NCI-H2029 treated with DMSO at 0.1 percent for 48 hours (cell line): ENCODE data around the gene GUSB.
"Not testable (repeated sequence)": the region's sequence is repeated elsewhere in the genome, so short reads cannot be mapped to it uniquely, and the experiment has no call there.

Experiments used
- DNase-seq: peaks from one replicate; lab custom pipeline; 2025; lab: John Stamatoyannopoulos, UW

The GUSB gene

DNA sequence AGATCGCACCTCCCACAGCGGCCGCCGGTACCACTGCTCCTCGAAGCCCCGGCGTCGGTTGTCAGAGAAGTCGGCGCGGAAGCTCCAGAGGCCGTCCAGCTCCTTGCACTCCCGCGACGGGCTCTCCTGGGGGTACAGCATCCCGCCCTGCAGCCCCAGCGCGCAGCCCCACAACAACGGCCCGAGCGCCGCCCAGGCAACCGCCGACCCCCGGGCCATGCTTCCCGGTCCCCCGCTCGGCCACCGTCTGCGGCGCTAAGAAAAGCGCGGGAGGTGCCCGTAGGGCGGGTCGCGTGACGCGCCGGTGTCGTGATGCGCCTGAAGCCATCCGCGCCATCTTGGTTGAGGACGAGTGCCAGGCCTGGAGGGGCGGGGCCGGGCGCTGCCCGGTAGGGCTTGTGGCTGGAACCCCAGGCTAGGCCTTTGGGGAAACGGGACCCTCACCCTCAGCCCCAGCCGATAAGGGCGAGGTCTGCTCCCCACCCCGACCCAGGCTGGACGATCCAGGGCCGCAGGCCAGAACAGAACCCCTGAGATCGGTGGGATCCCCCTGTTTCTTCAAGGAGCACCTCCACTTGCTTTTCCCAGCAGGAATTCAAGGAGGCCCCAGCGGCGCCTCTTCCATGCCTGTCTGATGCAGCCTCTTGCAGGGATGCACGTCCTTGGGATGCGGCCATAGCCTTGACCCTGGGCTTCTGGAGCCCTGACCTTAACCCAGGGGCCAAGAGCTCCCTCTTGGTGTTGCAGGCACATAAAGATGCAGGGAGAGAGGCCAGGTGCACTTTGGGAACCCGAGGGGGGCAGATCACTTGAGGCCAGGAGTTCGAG, at the start of gene GUSB:
Gene GUSB, minus strand, starts transcription at position 249 of the 828 bp plus-strand sequence. Its CDS starts 30 bp downstream, at position 219.
- peak; percentile 51 for DNase-seq

DNA sequence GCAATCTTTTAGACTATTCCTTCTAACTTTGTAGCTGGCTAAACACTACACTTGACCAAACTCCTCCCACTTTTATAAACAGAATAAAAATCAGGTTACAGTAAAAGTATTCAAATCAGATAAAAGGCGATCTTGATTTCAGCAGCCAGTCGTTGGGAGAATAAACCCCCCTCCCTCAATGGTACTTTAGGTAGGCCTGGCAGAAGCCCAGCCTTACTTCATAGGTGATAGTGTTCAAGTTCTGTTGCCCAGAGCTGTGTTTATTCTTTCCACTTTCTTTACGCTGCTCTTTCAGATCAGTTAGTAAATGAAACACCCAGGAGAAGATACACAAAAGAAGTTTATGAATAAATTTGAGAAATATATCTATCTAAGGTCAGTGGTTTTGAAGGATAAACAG, 46.3 kb upstream of the GUSB start:
- not testable (repeated sequence) for DNase-seq

DNA sequence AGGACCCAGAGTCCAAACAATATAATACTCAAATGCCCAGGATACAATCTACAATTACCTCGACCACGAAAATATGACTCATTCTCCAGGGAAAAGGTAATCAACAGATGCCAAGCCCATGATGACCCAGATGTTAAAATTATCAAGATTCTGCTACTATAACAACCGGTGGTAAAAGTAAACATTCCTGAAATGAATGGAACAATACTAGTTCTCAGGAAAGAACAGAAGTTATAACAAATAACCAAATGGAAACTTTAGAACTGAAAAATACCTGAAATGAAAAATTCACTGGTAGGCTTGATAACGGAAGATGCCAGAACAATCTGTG, 34.1 kb upstream of the GUSB start:
- no peak for DNase-seq

- DNase-seq: no peak
Observed at GRCh38 chr7:66015440-66016130, 33.6 kb upstream of the GUSB start.

GRCh38 chr7:66013938-66014337, 31.9 kb upstream of the GUSB start:
- DNase-seq: no peak

DNA sequence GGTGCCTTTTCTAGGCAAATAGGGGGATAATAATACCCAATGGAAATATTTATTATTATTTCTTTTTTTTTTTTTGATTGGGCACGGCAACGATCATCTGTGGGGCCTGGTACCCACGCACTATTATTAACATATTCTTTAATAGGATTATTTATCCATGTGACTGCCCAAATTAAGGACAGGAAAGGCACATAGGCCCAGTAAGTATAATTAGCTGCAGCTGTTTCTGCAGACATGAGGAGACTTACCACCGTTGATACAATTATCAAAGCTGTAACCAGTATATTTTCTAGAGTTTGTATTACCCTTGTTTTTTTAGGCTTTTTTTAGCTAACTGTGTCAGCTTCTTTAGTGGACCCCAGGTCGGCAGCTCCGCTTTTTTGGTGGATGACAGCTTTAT, 25.2 kb upstream of the GUSB start:
- no peak for DNase-seq

- not testable (repeated sequence) for DNase-seq
Observed at GRCh38 chr7:66005115-66005671, 23.2 kb upstream of the GUSB start.

GRCh38 chr7:66000823-66001417, 18.9 kb upstream of the GUSB start:
- not testable (repeated sequence) for DNase-seq

DNA sequence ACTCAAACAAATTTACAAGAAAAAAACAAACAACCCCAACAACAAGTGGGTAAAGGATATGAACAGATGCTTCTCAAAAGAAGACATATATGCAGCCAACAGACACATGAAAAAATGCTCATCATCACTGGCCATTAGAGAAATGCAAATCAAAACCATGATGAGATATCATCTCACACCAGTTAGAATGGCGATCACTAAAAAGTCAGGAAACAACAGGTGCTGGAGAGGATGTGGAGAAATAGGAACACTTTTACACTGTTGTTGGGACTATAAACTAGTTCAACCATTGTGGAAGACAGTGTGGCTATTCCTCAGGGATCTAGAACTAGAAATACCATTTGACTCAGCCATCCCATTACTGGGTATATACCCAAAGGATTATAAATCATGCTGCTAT, 13.0 kb upstream of the GUSB start:
- DNase-seq: not testable (repeated sequence)

DNA sequence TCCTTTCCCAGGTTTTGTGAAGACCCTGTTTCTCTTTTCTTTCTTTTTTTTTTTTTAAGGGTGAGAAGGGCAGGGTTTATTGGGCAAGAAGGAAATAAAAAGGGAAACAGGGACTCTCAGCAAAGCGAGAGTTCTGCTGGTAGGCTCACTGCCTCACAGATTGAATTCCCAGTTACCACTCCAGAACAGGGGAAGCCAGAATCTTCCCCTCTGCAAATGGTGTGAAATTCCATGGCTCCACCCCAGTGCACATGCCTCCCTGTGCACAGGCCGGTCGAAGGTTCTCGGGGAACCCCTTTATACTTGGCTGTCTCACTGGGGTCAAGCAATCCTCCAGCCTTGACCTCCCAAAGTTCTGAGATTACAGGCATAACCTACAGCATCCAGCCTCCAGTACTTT, 10.5 kb upstream of the GUSB start:
- no peak for DNase-seq

GRCh38 chr7:65991829-65992228, 9.8 kb upstream of the GUSB start:
- DNase-seq: not testable (repeated sequence)

DNA sequence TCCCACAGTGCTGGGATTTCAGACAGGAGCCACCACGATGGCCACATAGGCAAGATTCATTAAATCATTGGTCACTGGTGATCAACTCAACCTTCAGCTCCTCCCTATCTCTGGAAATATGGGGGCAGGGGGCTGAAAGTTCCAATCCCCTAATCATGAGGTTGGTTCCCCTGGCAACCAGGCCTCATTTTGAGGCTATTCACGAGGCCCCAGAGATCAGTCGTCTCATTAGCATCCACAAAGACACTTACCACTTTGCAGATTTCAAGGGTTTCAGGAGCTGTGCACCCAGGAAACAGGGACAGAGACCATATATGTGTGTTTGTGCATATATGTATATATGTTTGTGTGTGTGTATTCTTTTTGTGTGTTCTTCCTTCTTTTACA, 7.7 kb upstream of the GUSB start:
- no peak for DNase-seq

- not testable (repeated sequence) for DNase-seq
Observed at GRCh38 chr7:65988503-65988902, 6.5 kb upstream of the GUSB start.

GRCh38 chr7:65988084-65988483, 6.1 kb upstream of the GUSB start:
- no peak for DNase-seq

- DNase-seq: no peak
Observed at GRCh38 chr7:65983965-65984658, 2.1 kb upstream of the GUSB start.

DNA sequence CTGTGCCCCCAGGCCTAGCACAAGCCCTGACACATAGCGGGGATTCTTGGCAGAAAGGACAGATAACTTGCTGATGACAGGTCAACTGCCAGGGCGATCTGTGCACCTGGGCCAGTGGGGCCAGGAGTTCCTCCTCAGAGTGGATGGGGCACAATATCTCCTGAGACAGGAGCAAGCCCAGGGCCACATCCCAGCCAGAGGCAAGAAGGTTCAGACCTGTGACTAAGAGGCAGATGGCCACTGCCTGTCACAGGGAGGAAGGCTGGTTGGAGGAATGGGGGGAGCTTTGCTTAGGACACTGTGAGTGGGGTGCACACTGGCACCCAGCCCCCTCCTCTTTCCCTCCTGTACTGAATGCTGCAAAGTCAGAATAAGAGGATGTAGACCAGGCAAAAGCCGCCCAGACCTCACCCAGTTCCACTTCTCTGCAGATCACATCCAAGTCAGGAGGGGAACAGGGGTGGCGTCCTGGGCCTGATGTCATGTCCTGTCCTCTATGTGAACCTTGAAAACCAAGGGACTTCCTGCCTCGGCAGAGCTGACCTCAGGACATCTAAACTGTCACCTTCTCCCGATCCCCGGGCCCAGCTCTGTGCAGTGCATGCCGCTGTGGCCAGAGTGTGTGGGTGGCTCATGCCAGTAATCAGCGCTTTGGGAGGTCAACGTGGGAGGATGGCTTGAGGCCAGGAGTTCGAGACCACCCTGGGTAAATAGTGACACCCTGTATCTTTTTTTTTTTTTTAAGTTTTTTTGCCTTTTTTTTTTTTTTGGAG, 1.3 kb downstream of the GUSB start:
- no peak for DNase-seq

GRCh38 chr7:65979583-65980477, 2.2 kb downstream of the GUSB start:
- no peak for DNase-seq

DNA sequence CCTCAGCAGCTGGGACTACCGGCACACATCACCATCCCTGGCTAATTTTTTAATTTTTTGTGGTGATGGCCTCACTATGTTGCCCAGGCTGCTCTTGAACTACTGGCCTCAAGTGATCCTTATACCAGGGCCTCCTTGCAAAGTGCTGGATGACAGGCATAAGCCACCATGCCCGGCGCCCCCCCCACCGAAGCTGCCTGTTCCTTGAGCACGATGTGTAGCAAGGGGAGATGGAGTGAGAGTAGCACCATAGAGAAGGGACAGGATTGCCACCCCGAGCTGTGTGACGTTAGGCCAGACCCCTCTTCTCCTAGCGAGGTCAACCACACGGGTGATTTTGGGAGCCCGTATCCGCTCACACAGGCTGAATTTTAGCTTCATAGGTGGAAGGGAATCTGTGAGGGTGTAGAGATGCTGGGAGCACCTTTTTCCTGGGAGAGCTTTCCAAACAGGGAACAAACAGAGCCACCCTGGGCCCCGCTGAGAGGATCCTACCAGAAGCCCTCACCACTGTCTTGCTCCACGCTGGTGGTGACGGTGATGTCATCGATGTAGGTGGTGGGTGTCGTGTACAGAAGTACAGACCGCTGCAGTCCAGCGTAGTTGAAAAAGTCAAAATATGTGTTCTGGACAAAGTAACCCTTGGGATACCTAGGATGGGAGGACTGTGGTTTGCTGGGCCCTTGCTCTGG, 3.0 kb downstream of the GUSB start:
- no peak for DNase-seq

DNA sequence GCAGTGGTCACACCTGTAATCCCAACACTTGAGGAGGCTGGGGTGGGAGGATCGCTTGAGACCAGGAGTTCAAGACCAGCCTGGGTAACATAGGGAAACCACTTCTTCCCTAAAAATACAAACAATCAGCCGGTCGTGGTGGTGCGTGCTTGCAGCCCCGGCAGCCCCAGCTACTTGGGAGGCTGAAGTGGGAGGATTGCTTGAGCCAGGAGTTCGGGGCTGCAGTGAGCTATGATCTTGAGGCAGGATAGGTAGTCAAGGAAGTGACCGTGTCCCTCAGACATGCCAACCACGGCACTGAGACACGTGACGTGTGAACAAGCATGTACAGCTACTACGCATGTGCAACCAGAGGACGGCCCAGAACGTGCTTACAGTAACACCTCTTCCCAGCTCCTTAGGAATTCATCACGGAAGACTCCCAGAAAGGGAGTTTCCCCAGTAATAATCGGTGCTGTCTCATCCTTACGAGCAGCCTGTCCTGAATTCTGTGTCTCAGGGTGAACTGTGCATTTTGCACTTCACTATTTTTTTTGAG, 5.3 kb downstream of the GUSB start:
- DNase-seq: no peak
